HG03045 (cell line): ENCODE results near the gene R3HCC1L.

ENCODE experiments used
- ATAC-seq: cut with Tn5 transposase; IDR thresholded peaks from one replicate; pipeline ENCODE4 v1.9.1; 2021; ENCODE audit warnings: mild to moderate bottlenecking, moderate library complexity; ENCODE audit not compliant: unreplicated experiment

Gene R3HCC1L

GRCh38 chr10:98272245-98272644 lies 137.8 kb downstream of the R3HCC1L start:
- ATAC-seq = no peak

GRCh38 chr10:98272656-98273055 lies 138.2 kb downstream of the R3HCC1L start:
- no peak for ATAC-seq

GRCh38 chr10:98273057-98273850 lies 138.8 kb downstream of the R3HCC1L start:
- ATAC-seq = no peak

- ATAC-seq = no peak
Observed at GRCh38 chr10:98274562-98274961, 140.1 kb downstream of the R3HCC1L start.

GRCh38 chr10:98276311-98276710 lies 141.9 kb downstream of the R3HCC1L start:
- ATAC-seq = no peak

- no peak for ATAC-seq
Observed at GRCh38 chr10:98285416-98285815, 151.0 kb downstream of the R3HCC1L start.

- no peak for ATAC-seq
Observed at GRCh38 chr10:98286419-98286818, 152.0 kb downstream of the R3HCC1L start.

GRCh38 chr10:98287321-98287720 lies 152.9 kb downstream of the R3HCC1L start:
- no peak for ATAC-seq

- ATAC-seq = no peak
Observed at GRCh38 chr10:98289802-98290209, 155.3 kb downstream of the R3HCC1L start.

- ATAC-seq = no peak
Observed at GRCh38 chr10:98292971-98293370, 158.5 kb downstream of the R3HCC1L start.

GRCh38 chr10:98293550-98294269 lies 159.3 kb downstream of the R3HCC1L start:
- no peak for ATAC-seq

GRCh38 chr10:98294270-98294627 lies 159.8 kb downstream of the R3HCC1L start:
- ATAC-seq = no peak
